ENCODE results near the gene FHIP1B. TPM values are rescaled to one million over a fixed set of nuclear protein-coding genes. Genes with fewer than 3 reads are reported as not detected.
"Not testable (repeated sequence)": the region's sequence is repeated elsewhere in the genome, so short reads cannot be mapped to it uniquely, and the experiment has no call there.

FHIP1B gene
- total RNA-seq (10 to 100 TPM; 13.1 to 30.3 (median 16.3) TPM), polyA plus RNA-seq (10 to 100 TPM; 13.7 to 25.4 TPM)
- long read RNA-seq, donor 1, partial matches to known transcripts = 4 of 8 reads
- long read RNA-seq, donor 1, other reads (novel, unspliced or antisense) = 4 of 8 reads
- long read RNA-seq, donor 2, partial matches to known transcripts = 4 of 7 reads
- long read RNA-seq, donor 2, other reads (novel, unspliced or antisense) = 2 of 7 reads
- long read RNA-seq, donor 3, partial matches to known transcripts = 5 of 11 reads
- long read RNA-seq, donor 3, other reads (novel, unspliced or antisense) = 3 of 11 reads

- DNase-seq (peak; percentile 100), ATAC-seq (peak; percentile 98 to 99 (median 99))
- peak in 1 of 2 donors; percentile 45 for TF ChIP-seq POLR2A (IDR thresholded peaks at IDR 0.05)
- TF ChIP-seq, protein P1, sequence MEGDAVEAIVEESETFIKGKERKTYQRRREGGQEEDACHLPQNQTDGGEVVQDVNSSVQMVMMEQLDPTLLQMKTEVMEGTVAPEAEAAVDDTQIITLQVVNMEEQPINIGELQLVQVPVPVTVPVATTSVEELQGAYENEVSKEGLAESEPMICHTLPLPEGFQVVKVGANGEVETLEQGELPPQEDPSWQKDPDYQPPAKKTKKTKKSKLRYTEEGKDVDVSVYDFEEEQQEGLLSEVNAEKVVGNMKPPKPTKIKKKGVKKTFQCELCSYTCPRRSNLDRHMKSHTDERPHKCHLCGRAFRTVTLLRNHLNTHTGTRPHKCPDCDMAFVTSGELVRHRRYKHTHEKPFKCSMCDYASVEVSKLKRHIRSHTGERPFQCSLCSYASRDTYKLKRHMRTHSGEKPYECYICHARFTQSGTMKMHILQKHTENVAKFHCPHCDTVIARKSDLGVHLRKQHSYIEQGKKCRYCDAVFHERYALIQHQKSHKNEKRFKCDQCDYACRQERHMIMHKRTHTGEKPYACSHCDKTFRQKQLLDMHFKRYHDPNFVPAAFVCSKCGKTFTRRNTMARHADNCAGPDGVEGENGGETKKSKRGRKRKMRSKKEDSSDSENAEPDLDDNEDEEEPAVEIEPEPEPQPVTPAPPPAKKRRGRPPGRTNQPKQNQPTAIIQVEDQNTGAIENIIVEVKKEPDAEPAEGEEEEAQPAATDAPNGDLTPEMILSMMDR (IDR thresholded peaks at IDR 0.05) = no peak
- Histone ChIP-seq H3K36me3 (no peaks in the 10 kb centered on the region), H3K27ac (peak within 1 kb of the TSS in 11 of 12 donors; percentile 74 to 91 (median 82)), H3K4me1 (peaks cover 0 to 36% (median 14%) of the 10 kb centered on the region in 12 donors), H3K4me3 (peak within 1 kb of the TSS; percentile 28 to 95 (median 83)), H3K27me3 (no peaks in the 10 kb centered on the region), H3K9me3 (no peaks in the 10 kb centered on the region)
- 0 to 1% (median 0%) methylated on average over 59 to 62 of the region's 62 CpGs for WGBS, 4 donors
- intact Hi-C loops (cut with DNase I) = loop anchor here in 5 of 10 donors (2.0 to 10.0 kb wide), 4 partner anchors 83 to 240 kb away; partner anchors contain the start of genes CAVIN3 (in 1 of the 5) and TRIM3 (in 1 of the 5)
Measured at GRCh38 chr11:6234387-6235107, at the start of gene FHIP1B. Gene FHIP1B (minus strand): TSS chr11:6234636. CDS start chr11:6224516, 10,120 bp downstream.

- ATAC-seq (no peak), DNase-seq (no peak)
- intact Hi-C loops (cut with DNase I) = no loop called here
- H3K36me3 ChIP-seq = no peaks in the 10 kb centered on the region
- H3K9me3 ChIP-seq = no peaks in the 10 kb centered on the region
- WGBS, 4 donors = 79 to 88% (median 82%) methylated on average over 4 of the region's 4 CpGs
- no peaks in the 10 kb centered on the region for H3K4me1 ChIP-seq
- no peak overlapping the region for H3K4me3 ChIP-seq
- TF ChIP-seq, protein P1 (IDR thresholded peaks at IDR 0.05) = no peak
- TF ChIP-seq POLR2A (IDR thresholded peaks at IDR 0.05) = no peak
- H3K27ac ChIP-seq = no peak overlapping the region
- H3K27me3 ChIP-seq = peaks cover 0 to 4% (median 0%) of the 10 kb centered on the region in 9 donors
Measured at GRCh38 chr11:6283453-6284023, 49.1 kb upstream of the FHIP1B start.

- intact Hi-C loops (cut with DNase I) = not testable (repeated sequence)
Measured at GRCh38 chr11:6280809-6281208, 46.4 kb upstream of the FHIP1B start.

DNA sequence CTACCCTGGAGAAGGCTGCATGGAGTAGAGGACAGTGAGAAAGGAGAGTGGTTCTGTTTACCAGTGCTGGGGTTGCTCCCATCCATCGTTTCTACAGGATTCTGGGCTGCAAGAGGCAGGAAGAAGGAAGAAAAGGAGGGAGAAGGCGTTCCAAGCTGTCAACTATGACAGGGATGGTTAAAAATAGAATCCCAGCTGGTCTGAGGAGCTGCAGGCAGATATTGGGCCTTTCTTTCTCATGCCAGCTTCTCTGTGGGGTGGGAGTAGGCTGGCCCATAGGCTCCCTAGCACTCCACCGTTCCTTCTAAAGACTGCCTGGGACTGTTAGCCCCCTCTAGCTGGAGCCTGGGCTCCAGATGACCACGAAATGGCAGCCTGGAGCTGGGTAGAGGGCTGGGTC lies 38.8 kb upstream of the FHIP1B start:
- H3K27me3 ChIP-seq = peaks cover 0 to 3% (median 0%) of the 10 kb centered on the region in 9 donors
- peaks cover 0 to 8% (median 0%) of the 10 kb centered on the region in 12 donors for H3K9me3 ChIP-seq
- TF ChIP-seq POLR2A (IDR thresholded peaks at IDR 0.05) = no peak
- TF ChIP-seq, protein P1 (IDR thresholded peaks at IDR 0.05) = no peak
- 30 to 38% (median 35%) methylated on average over 4 of the region's 4 CpGs for WGBS, 4 donors
- H3K36me3 ChIP-seq = no peaks in the 10 kb centered on the region
- ATAC-seq = peak; percentile 44 to 84 (median 82)
- H3K4me1 ChIP-seq = peaks cover 0 to 21% (median 4%) of the 10 kb centered on the region in 12 donors
- no peak for DNase-seq
- intact Hi-C loops (cut with DNase I) = no loop called here
- no peak overlapping the region for H3K4me3 ChIP-seq
- H3K27ac ChIP-seq = peak overlapping the region in 2 of 12 donors; percentile 9 to 31

More at GRCh38 chr11:6280809-6281208, 46.4 kb upstream of the FHIP1B start:
- ATAC-seq, H3K36me3 ChIP-seq, H3K4me3 ChIP-seq, H3K9me3 ChIP-seq, DNase-seq, H3K27me3 ChIP-seq, H3K27ac ChIP-seq, H3K4me1 ChIP-seq: not testable (repeated sequence)
- 53 to 56% (median 53%) methylated on average over 7 of the region's 7 CpGs for WGBS, 4 donors

All from heart left ventricle (tissue), 16 donors.